ENCODE data around the gene GRM2. TPM values are rescaled to one million over a fixed set of nuclear protein-coding genes. Genes with fewer than 3 reads are reported as not detected.

Gene GRM2
- total and polyA plus RNA-seq, 12 donors = 0.04 to 0.48 (median 0.17) TPM; not detected in 3

DNA sequence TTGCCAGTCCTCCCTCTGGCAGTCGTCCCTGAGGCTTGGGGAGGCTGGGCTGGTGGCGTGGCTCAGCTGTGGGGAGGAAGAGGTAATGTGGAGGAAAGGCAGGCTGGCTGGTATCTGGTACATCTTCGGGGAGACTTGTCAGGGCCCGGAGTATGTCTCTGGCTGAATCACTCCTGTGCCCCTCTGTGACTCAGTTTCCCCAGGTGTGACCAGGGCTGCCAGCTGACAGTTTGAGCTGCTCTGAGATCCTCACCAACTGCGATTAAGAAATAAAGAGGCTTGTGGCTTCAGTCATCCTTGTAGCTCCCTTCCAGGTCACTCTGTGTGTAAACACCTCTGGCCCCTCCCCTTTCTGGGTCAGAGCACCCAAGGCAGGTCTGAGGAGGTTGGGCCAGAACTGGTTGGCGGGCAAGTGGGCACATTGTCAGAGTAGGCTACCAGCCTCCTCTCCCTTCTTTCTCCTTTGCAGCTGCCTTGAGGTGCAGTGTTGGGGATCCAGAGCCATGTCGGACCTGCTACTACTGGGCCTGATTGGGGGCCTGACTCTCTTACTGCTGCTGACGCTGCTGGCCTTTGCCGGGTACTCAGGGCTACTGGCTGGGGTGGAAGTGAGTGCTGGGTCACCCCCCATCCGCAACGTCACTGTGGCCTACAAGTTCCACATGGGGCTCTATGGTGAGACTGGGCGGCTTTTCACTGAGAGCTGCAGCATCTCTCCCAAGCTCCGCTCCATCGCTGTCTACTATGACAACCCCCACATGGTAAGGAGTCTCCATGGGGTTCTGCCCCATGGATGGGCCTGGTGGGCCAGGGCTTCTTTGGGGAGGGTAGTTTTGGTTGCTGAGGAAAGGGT lies 32.8 kb upstream of the GRM2 start:
- Histone ChIP-seq H3K27me3 (no peaks in the 10 kb centered on the region), H3K36me3 (replicated peaks in 1 of 2) (peaks cover 0 to 9% of the 10 kb centered on the region in 2 donors), H3K27ac (no peak overlapping the region), H3K9me3 (replicated peaks in 1 of 3) (no peaks in the 10 kb centered on the region), H3K4me3 (no peak overlapping the region), H3K4me1 (replicated peaks in 1 of 2) (peaks cover 14 to 37% of the 10 kb centered on the region in 2 donors)
- peak in 4 of 7 donors; percentile 5 to 48 (median 18) for DNase-seq
- WGBS, 4 donors = 87 to 95% (median 92%) methylated on average over 7 to 14 of the region's 14 CpGs
- TF ChIP-seq POLR2A (IDR thresholded peaks at IDR 0.05) = no peak
- TF ChIP-seq, protein P1, sequence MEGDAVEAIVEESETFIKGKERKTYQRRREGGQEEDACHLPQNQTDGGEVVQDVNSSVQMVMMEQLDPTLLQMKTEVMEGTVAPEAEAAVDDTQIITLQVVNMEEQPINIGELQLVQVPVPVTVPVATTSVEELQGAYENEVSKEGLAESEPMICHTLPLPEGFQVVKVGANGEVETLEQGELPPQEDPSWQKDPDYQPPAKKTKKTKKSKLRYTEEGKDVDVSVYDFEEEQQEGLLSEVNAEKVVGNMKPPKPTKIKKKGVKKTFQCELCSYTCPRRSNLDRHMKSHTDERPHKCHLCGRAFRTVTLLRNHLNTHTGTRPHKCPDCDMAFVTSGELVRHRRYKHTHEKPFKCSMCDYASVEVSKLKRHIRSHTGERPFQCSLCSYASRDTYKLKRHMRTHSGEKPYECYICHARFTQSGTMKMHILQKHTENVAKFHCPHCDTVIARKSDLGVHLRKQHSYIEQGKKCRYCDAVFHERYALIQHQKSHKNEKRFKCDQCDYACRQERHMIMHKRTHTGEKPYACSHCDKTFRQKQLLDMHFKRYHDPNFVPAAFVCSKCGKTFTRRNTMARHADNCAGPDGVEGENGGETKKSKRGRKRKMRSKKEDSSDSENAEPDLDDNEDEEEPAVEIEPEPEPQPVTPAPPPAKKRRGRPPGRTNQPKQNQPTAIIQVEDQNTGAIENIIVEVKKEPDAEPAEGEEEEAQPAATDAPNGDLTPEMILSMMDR (IDR thresholded peaks at IDR 0.05) = no peak
- intact Hi-C loops (cut with DNase I) = loop anchor here in 1 of 2 donors (10.0 kb wide), 1 partner anchor 279 kb away; the partner anchor contains the start of gene RBM15B

DNA sequence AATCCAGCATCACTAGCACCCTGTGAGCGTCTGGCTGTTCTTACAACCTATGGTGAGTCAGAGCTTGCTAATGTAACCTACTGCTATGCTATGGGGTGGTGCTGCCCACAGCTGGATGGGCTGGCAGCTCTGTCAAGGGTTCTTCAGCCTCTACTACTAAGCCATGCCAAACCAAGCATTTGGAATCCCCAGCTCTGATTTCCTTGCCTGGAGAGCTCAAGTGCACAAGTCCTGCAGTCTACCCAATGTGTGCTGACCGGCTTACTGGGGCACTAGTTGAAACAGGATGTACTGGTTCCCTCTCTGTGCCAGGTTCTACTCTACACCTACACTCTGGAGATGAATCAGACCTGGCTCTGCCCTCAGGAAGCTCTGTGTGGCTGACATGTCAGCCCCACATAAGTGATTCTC lies 31.7 kb upstream of the GRM2 start:
- TF ChIP-seq, protein P1 (IDR thresholded peaks at IDR 0.05) = no peak
- no peak for TF ChIP-seq POLR2A (IDR thresholded peaks at IDR 0.05)
- DNase-seq = peak in 2 of 7 donors; percentile 10 to 11
- 50 to 89% (median 79%) methylated on average over 1 to 2 of the region's 2 CpGs for WGBS, 4 donors
- Histone ChIP-seq H3K4me3 (no peak overlapping the region), H3K27me3 (no peaks in the 10 kb centered on the region), H3K36me3 (replicated peaks in 1 of 2) (peaks cover 0 to 9% of the 10 kb centered on the region in 2 donors), H3K4me1 (replicated peaks in 1 of 2) (peaks cover 26 to 38% of the 10 kb centered on the region in 2 donors), H3K9me3 (replicated peaks in 1 of 3) (no peaks in the 10 kb centered on the region), H3K27ac (no peak overlapping the region)
- intact Hi-C loops (cut with DNase I) = loop anchor here in 1 of 2 donors (10.0 kb wide), 1 partner anchor 280 kb away; the partner anchor contains the start of gene RBM15B

DNA sequence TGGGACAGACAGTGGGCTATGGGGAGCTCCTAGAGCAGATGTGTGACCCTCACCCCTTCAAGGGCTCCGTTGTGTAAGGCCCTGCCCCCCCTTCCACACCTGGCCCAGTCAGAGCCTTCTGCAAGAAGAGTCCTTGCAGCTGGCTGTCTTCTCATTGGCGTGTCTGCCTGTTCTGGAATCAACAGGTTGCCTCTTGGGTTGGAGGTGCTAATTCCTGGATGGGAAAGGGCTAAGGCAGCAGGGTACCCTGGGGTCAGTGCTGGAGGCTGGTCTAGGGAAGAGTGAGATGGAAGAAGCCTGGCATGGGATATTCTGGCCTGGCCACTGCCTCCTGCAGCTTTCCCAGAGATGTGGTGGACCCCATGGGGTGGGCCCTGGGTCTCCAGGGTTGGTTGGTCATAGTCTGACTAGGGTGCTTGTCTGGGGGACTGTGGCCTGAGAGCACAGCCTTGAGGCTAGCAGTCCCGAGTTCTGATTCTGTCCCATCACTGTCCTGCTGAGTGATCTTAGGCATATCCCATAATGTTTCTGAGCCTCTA lies 30.7 kb upstream of the GRM2 start:
- H3K9me3 ChIP-seq (replicated peaks in 1 of 3) = no peaks in the 10 kb centered on the region
- WGBS, 4 donors = 89 to 100% (median 97%) methylated on average over 1 to 3 of the region's 3 CpGs
- no peak overlapping the region for H3K27ac ChIP-seq
- H3K27me3 ChIP-seq = no peaks in the 10 kb centered on the region
- no peak for TF ChIP-seq POLR2A (IDR thresholded peaks at IDR 0.05)
- TF ChIP-seq, protein P1 (IDR thresholded peaks at IDR 0.05) = no peak
- H3K4me1 ChIP-seq (replicated peaks in 1 of 2) = peaks cover 20 to 42% of the 10 kb centered on the region in 2 donors
- peak in 1 of 7 donors; percentile 9 for DNase-seq
- intact Hi-C loops (cut with DNase I) = loop anchor here (2.0 to 10.0 kb wide), 2 partner anchors 173 to 281 kb away; partner anchors contain the start of gene RBM15B (in 1 of the 2)
- no peak overlapping the region for H3K4me3 ChIP-seq
- peaks cover 0 to 9% of the 10 kb centered on the region in 2 donors for H3K36me3 ChIP-seq (replicated peaks in 1 of 2)

DNA sequence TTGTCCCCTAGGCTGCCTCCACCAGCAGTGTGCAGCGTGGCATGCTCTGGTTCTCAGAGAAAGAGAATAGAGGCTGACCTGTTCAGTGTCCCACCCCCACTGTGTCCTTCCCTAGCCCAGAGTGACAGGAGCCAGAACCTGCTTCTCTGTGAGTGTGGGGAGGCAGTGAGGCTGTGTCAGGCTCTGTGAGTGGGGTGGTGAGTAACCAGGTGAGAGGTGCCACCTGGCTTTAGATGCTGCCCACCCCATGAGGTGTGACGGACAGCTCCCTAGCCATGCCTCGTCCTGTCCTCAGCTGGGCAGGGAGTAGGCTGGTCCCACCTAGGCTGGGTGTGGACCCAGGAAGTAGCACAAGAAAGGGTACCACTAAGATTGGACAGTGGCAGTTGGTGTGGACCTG lies 29.5 kb upstream of the GRM2 start:
- WGBS, 4 donors = 96 to 100% (median 97%) methylated on average over 2 to 3 of the region's 3 CpGs; no CpG with 5 or more reads in 1 of the 4 donors
- TF ChIP-seq, protein P1 (IDR thresholded peaks at IDR 0.05) = no peak
- TF ChIP-seq POLR2A (IDR thresholded peaks at IDR 0.05) = no peak
- Histone ChIP-seq H3K4me1 (replicated peaks in 1 of 2) (peaks cover 22 to 48% of the 10 kb centered on the region in 2 donors), H3K4me3 (no peak overlapping the region), H3K27ac (no peak overlapping the region), H3K36me3 (replicated peaks in 1 of 2) (peaks cover 0 to 9% of the 10 kb centered on the region in 2 donors), H3K9me3 (replicated peaks in 1 of 3) (no peaks in the 10 kb centered on the region), H3K27me3 (no peaks in the 10 kb centered on the region)
- DNase-seq = no peak
- intact Hi-C loops (cut with DNase I) = loop anchor here (2.0 to 10.0 kb wide), 2 partner anchors 175 to 283 kb away; partner anchors contain the start of gene RBM15B (in 1 of the 2)

Measured in adrenal gland (tissue), 12 donors.